Naive thymus-derived CD8-positive, alpha-beta T cell (primary cell): Measurements from ENCODE around the gene UGT1A4. TPM values are rescaled to one million over a fixed set of nuclear protein-coding genes. Genes with fewer than 3 reads are reported as not detected.
"Not testable (repeated sequence)": the region's sequence is repeated elsewhere in the genome, so short reads cannot be mapped to it uniquely, and the experiment has no call there.

Experiments
- ATAC-seq, 2 donors: fragments of 150-1000 bp; cut with Tn5 transposase in 1 of 2; sonication (Bioruptor Pico), chemical (Tn5 transposase) in 1 of 2; 1 replicate in 1 of 2; 2 replicates in 1 of 2; pipeline ENCODE4 v1.10.0; 2021; ENCODE audit warnings: mild to moderate bottlenecking in 2 of 2, moderate library complexity in 2 of 2
- POLR2A ChIA-PET: fragments of 350-600 bp; sonication (Branson Sonifier 250); formaldehyde crosslinking; loops from one replicate; lab custom pipeline; 2021; ENCODE audit warnings: antibody characterized with exemption; lab: Charles Lee
- DNase-seq, 10 donors: peaks; one replicate each; pipeline versions ENCODE4 v3.0.0 to v3.0.0-alpha.2; 2020 to 2022
- H3K27ac Mint-ChIP-seq, 10 donors: one replicate each; pipeline ENCODE4 v1.8.0; 2020 to 2022; ENCODE audit warnings: mild to moderate bottlenecking in 10 of 10, mixed read lengths in 10 of 10, moderate library complexity in 4 of 10, inconsistent platforms in 1 of 10
- H3K27me3 Mint-ChIP-seq, 5 donors: one replicate each; pipeline ENCODE4 v1.8.0; 2021 to 2022; ENCODE audit warnings: mixed read lengths in 5 of 5
- H3K36me3 Mint-ChIP-seq, 3 donors: one replicate each; pipeline ENCODE4 v1.8.0; 2020 to 2022; ENCODE audit warnings: mixed read lengths in 3 of 3, mild to moderate bottlenecking in 2 of 3, inconsistent platforms in 1 of 3
- H3K4me1 Mint-ChIP-seq, 4 donors: one replicate each; pipeline ENCODE4 v1.8.0; 2021 to 2022; ENCODE audit warnings: mixed read lengths in 4 of 4
- H3K4me3 Mint-ChIP-seq, 10 donors: one replicate each; pipeline ENCODE4 v1.8.0; 2020 to 2022; ENCODE audit warnings: mild to moderate bottlenecking in 10 of 10, mixed read lengths in 10 of 10, moderate library complexity in 6 of 10, inconsistent platforms in 1 of 10
- H3K9me3 Mint-ChIP-seq, 9 donors: one replicate each; pipeline ENCODE4 v1.8.0; 2020 to 2022; ENCODE audit warnings: mixed read lengths in 9 of 9, mild to moderate bottlenecking in 3 of 9, inconsistent platforms in 1 of 9, moderate library complexity in 1 of 9
- polyA plus RNA-seq, 3 donors: library from polyadenylated mRNA; unstranded; fragments of 300-500 nt; fragmentation: Illumina TruSeq; gene quantifications; one replicate each; pipeline ENCODE4 v1.2.3, GENCODE V29; 2021
- total RNA-seq, 8 experiments: library from RNA in 2 of 8; stranded (reverse) in 2 of 8; gene quantifications; one replicate each; pipeline ENCODE4 v1.2.3 and lab custom pipeline; 2021 to 2026

Gene UGT1A4
- total and polyA plus RNA-seq, 5 experiments from 2014 or later, result not detected

GRCh38 chr2:233688341-233688740 lies 30.2 kb upstream of the UGT1A4 start:
- H3K27ac Mint-ChIP-seq, result no peak overlapping the region
- no peaks in the 10 kb centered on the region for H3K36me3 Mint-ChIP-seq
- POLR2A ChIA-PET, result no interaction called here
- H3K27me3 Mint-ChIP-seq, result peaks cover 5 to 12% (median 6%) of the 10 kb centered on the region in 5 donors
- no peak for DNase-seq
- H3K4me3 Mint-ChIP-seq, result no peak overlapping the region
- peaks cover 0 to 3% (median 0%) of the 10 kb centered on the region in 9 donors for H3K9me3 Mint-ChIP-seq
- no peak for ATAC-seq
- no peaks in the 10 kb centered on the region for H3K4me1 Mint-ChIP-seq

GRCh38 chr2:233689031-233689430 lies 29.5 kb upstream of the UGT1A4 start:
- Mint-ChIP-seq H3K4me3 (no peak overlapping the region), H3K27me3 (peaks cover 5 to 12% (median 6%) of the 10 kb centered on the region in 5 donors), H3K36me3 (no peaks in the 10 kb centered on the region), H3K9me3 (peaks cover 0 to 3% (median 0%) of the 10 kb centered on the region in 9 donors), H3K4me1 (no peaks in the 10 kb centered on the region), H3K27ac (no peak overlapping the region)
- POLR2A ChIA-PET, result no interaction called here
- DNase-seq (no peak), ATAC-seq (no peak)

- no peaks in the 10 kb centered on the region for H3K4me1 Mint-ChIP-seq
- ATAC-seq (no peak), DNase-seq (no peak)
- peaks cover 0 to 3% (median 0%) of the 10 kb centered on the region in 9 donors for H3K9me3 Mint-ChIP-seq
- POLR2A ChIA-PET, result no interaction called here
- H3K27me3 Mint-ChIP-seq, result peaks cover 5 to 12% (median 6%) of the 10 kb centered on the region in 5 donors
- no peaks in the 10 kb centered on the region for H3K36me3 Mint-ChIP-seq
- no peak overlapping the region for H3K27ac Mint-ChIP-seq
- no peak overlapping the region for H3K4me3 Mint-ChIP-seq
Observed at GRCh38 chr2:233689501-233689900, 29.0 kb upstream of the UGT1A4 start.

GRCh38 chr2:233690444-233690843 lies 28.1 kb upstream of the UGT1A4 start:
- POLR2A ChIA-PET, result no interaction called here
- DNase-seq (no peak), ATAC-seq (no peak)
- H3K4me3 Mint-ChIP-seq, result no peak overlapping the region
- H3K9me3 Mint-ChIP-seq, result peaks cover 0 to 3% (median 0%) of the 10 kb centered on the region in 9 donors
- H3K36me3 Mint-ChIP-seq, result no peaks in the 10 kb centered on the region
- H3K27ac Mint-ChIP-seq, result no peak overlapping the region
- no peaks in the 10 kb centered on the region for H3K4me1 Mint-ChIP-seq
- H3K27me3 Mint-ChIP-seq, result peaks cover 2 to 12% (median 6%) of the 10 kb centered on the region in 5 donors

- Mint-ChIP-seq H3K9me3 (peaks cover 0 to under 1% (median 0%) of the 10 kb centered on the region in 9 donors), H3K36me3 (no peaks in the 10 kb centered on the region), H3K4me1 (no peaks in the 10 kb centered on the region), H3K27ac (no peak overlapping the region), H3K4me3 (no peak overlapping the region), H3K27me3 (peaks cover 1 to 12% (median 3%) of the 10 kb centered on the region in 5 donors)
- ATAC-seq (no peak), DNase-seq (no peak)
- POLR2A ChIA-PET, result no interaction called here
Observed at GRCh38 chr2:233691443-233692433, 26.8 kb upstream of the UGT1A4 start.

GRCh38 chr2:233692648-233693047 lies 25.9 kb upstream of the UGT1A4 start, which contains the start of gene UGT1A6:
UGT1A6 (plus strand) TSS chr2:233692890; CDS start chr2:233693005, 115 bp downstream.
- DNase-seq (no peak), ATAC-seq (no peak)
- Mint-ChIP-seq H3K4me3 (no peak within 1 kb of the TSS), H3K4me1 (no peaks in the 10 kb centered on the region), H3K9me3 (no peaks in the 10 kb centered on the region), H3K36me3 (no peaks in the 10 kb centered on the region), H3K27me3 (peaks cover 0 to 11% (median 3%) of the 10 kb centered on the region in 5 donors), H3K27ac (no peak within 1 kb of the TSS)
- POLR2A ChIA-PET, result no interaction called here

GRCh38 chr2:233693963-233694362 lies 24.6 kb upstream of the UGT1A4 start:
- Mint-ChIP-seq H3K9me3 (no peaks in the 10 kb centered on the region), H3K36me3 (no peaks in the 10 kb centered on the region), H3K4me1 (no peaks in the 10 kb centered on the region), H3K27me3 (peaks cover 0 to 2% (median 2%) of the 10 kb centered on the region in 5 donors), H3K27ac (peak overlapping the region in 1 of 10 donors; percentile 21), H3K4me3 (no peak overlapping the region)
- no peak for DNase-seq
- ATAC-seq, result no peak
- POLR2A ChIA-PET, result no interaction called here

- DNase-seq, result no peak
- POLR2A ChIA-PET, result no interaction called here
- Mint-ChIP-seq H3K9me3 (peaks cover 0 to 9% (median 0%) of the 10 kb centered on the region in 9 donors), H3K27ac (no peak overlapping the region), H3K4me1 (no peaks in the 10 kb centered on the region), H3K36me3 (no peaks in the 10 kb centered on the region), H3K4me3 (no peak overlapping the region), H3K27me3 (peaks cover 0 to 3% (median 2%) of the 10 kb centered on the region in 5 donors)
- no peak for ATAC-seq
Observed at GRCh38 chr2:233698740-233699139, 19.8 kb upstream of the UGT1A4 start.

- no peak for DNase-seq
- no peak overlapping the region for H3K27ac Mint-ChIP-seq
- POLR2A ChIA-PET, result no interaction called here
- no peak overlapping the region for H3K4me3 Mint-ChIP-seq
- no peak for ATAC-seq
- no peaks in the 10 kb centered on the region for H3K36me3 Mint-ChIP-seq
- peaks cover 0 to 3% (median 2%) of the 10 kb centered on the region in 5 donors for H3K27me3 Mint-ChIP-seq
- H3K4me1 Mint-ChIP-seq, result no peaks in the 10 kb centered on the region
- H3K9me3 Mint-ChIP-seq, result peaks cover 0 to 16% (median 3%) of the 10 kb centered on the region in 9 donors
Observed at GRCh38 chr2:233699424-233700027, 19.0 kb upstream of the UGT1A4 start.

GRCh38 chr2:233700028-233700635 lies 18.4 kb upstream of the UGT1A4 start:
- H3K4me3 Mint-ChIP-seq, result no peak overlapping the region
- H3K36me3 Mint-ChIP-seq, result no peaks in the 10 kb centered on the region
- DNase-seq (no peak), ATAC-seq (no peak)
- no peaks in the 10 kb centered on the region for H3K4me1 Mint-ChIP-seq
- peaks cover 0 to 19% (median 3%) of the 10 kb centered on the region in 9 donors for H3K9me3 Mint-ChIP-seq
- no peak overlapping the region for H3K27ac Mint-ChIP-seq
- peaks cover 0 to 4% (median 2%) of the 10 kb centered on the region in 5 donors for H3K27me3 Mint-ChIP-seq
- POLR2A ChIA-PET, result no interaction called here

GRCh38 chr2:233700842-233701241 lies 17.7 kb upstream of the UGT1A4 start:
- H3K4me1 Mint-ChIP-seq, H3K27me3 Mint-ChIP-seq, DNase-seq, H3K36me3 Mint-ChIP-seq, ATAC-seq, POLR2A ChIA-PET, H3K4me3 Mint-ChIP-seq, H3K27ac Mint-ChIP-seq: not testable (repeated sequence)
- H3K9me3 Mint-ChIP-seq, result peaks cover 0 to 19% (median 3%) of the 10 kb centered on the region in 9 donors

GRCh38 chr2:233702238-233702637 lies 16.3 kb upstream of the UGT1A4 start:
- Mint-ChIP-seq H3K27ac (no peak overlapping the region), H3K9me3 (peaks cover 0 to 19% (median 3%) of the 10 kb centered on the region in 9 donors), H3K36me3 (no peaks in the 10 kb centered on the region), H3K4me3 (no peak overlapping the region), H3K4me1 (no peaks in the 10 kb centered on the region), H3K27me3 (peaks cover 0 to 7% (median 2%) of the 10 kb centered on the region in 5 donors)
- ATAC-seq (no peak), DNase-seq (no peak)
- POLR2A ChIA-PET, result no interaction called here
